Kidney capillary endothelial cell (primary cell): ENCODE results near the gene PPP6R3.
"Not testable (repeated sequence)": the region's sequence is repeated elsewhere in the genome, so short reads cannot be mapped to it uniquely, and the experiment has no call there.

Experiments
- DNase-seq: peaks from one replicate; pipeline ENCODE4 v3.0.0-alpha.2; 2018; ENCODE audit warnings: low spot score

The PPP6R3 gene

DNA sequence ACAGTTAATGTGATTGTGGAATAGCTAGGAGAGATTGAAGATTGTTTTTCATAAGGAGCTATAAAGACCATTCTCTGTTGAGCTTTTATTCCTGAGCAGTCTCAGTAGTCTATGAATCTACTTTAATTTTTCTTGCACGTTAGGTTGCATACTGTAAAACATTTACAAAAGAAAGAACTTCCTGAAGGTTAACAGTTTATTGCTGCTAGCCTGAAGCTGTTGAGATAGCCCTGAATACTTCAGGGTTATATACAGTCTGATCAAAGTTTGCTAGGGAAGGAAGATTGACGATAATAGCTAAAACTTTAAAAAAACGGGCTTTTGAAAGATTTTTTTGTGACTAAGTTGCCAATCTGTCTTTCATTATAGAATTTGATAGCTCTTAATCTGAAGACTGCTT, 64.8 kb downstream of the PPP6R3 start:
- no peak for DNase-seq

DNA sequence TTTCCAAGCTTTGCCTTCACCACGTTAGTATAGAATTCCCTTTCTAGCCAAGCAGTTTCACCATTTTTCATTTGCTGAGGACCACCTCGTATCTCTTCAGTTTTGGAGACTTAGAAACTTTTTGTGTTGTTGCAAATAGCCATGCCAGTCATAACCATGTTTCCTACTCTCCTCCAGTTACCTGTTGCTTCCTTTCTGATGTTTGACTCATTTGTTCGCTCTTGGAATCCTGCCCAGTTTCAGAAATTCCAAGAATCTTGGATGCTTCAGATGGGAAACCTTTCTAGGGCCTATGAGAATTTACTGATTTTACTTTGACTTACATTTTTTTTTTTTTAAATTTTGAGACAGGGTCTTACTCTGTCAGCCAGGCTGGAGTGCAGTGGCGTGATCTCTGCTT, 65.4 kb downstream of the PPP6R3 start:
- DNase-seq, result no peak

DNA sequence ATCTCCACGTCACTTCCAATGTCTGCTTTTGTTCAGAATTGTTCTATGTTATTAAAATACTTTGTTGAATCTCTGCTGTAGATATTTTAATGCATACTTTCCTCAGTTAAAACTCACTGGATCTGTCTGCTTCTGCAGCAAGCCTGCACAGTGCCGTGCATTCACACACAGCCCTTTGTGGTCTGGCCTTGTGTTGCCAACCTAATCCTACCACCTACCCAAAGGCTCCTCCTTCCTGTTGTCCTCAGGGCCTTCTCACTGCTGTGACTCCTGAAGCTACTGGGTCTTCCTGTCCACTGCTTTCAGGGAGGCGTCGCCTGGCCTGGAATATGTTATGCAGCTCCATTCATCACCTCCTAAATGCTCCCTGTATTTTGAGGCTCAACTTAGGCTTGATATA, 67.0 kb downstream of the PPP6R3 start:
- DNase-seq, result no peak

DNA sequence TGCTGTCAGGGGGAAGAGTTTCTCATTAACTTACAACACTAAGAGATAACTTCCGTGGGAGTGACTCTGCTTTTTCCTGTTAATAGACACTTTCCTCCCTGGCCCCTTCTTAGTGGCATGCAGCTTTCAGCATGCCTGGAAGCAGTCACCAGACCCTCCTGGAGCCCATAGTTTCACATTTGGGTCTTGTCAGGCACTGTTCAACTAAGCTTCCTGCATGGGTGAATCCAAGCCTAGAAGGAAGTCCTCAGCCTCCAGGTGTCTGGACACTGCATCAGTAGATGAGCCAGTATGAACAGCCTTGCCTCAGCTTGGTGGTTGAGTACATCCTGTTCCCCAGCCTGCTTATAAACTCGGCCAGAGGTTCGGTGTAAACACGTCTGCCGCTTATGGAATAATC, 68.1 kb downstream of the PPP6R3 start:
- DNase-seq, result no peak

DNA sequence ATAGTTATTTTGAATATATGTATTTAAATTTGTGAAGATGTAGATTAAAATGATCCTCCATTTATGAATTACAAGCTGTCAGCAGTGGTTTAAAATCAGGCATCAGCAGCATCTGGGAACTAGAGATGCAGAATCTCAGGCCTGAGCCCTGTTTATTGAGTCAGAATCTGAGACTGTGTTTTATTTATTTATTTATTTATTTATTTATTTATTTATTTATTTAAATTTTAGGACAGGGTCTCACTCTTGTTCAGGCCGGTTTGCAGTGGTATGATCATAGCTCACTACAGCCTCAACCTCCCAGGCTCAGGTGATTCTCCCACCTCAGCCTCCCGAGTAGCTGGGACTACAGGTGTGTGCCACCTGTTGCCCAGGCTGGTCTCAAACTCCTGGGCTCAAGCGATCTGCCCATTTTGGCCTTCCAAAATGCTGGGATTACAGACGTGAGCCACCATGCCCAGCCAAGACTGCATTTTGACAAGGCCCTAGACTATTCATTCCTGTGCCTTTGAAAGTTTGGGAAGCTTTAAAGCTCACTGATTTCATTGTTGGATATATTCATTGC, 70.7 kb downstream of the PPP6R3 start:
- DNase-seq, result no peak

DNA sequence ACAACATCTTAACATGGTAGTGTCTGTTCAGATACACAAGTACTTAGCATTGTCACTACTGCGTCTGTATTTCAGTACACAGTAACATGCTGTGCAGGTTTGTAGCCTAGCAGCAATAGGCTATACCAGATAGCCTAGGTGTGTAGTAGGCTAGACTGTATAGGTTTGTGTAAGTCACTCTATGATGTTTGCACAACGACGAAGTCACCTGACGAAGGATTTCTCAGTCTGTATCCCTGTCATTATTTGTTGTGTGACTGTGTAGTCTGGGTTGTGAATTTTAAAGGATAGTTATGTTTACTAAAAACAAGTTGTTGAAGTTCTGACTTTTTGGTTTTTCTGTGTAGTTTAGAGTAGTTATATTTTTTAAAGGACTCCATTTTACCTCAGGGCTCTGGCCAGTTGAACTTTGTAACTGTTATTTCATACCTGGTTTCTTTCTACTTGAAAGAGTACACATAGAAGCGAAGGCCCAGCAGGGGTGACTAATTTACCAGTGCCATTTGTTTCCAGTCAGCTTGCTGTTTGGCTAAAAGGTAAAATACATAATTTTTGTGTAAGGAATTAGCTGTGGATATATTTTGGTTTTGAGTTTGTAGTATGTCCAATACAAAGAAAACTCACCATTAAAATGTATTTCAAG, 72.3 kb downstream of the PPP6R3 start:
- no peak for DNase-seq

DNA sequence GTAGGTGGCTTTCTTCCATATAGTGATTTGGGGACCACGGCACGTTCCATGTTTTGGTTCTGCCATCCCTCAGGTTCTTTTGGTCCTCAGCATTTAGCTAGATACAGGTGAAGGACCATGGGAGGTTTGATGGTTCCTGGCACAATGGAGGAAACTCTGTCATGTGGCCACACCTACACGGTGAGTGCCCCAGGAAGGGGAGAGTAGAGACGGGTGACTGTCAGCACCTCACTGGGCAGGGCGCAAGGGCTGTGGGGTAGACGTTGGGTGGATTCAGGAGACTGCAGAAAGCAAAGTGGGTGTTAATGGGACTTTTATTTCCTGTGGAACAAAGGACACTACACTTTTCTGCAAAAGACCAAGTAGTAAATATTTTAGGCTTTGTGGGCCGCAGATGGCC, 73.4 kb downstream of the PPP6R3 start:
- no peak for DNase-seq

DNA sequence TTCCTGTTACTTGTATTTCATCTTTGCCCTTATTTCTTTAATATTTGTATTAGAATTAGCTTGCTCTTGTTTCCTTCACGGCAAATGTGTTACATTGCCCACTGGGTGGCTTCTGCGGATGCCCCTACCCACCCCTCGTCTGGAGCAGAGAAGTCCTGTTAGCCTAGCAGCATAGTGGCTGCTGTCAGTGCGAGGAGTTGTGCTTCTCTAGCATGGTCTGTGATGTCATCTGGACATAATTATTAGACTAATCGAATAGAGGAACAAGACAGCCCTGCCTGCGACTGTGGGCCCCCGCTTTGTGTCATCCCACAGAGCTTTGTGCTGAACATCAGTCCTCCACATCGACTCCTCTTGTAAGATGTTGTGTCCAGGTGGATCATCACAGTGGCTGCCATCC, 74.5 kb downstream of the PPP6R3 start:
- DNase-seq, result no peak

DNA sequence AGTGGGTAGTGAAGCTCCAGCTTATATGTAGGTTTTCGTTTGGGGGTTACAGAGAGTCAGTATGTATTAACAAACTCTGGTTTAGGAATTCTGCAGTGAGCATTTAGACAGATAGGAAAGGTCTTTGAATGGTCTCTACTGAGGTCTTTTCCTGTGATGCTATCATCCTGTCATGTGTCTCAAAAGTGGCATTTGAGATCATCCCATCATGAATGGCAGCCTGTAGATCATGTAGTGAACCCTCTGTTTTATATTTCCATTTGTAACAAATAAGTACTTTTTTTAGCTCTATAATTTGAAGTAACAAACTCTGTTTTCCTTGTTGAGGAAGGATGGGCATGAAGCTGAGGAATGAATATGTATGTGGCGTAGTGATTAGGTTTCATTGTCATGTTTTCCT, 76.2 kb downstream of the PPP6R3 start:
- DNase-seq, result no peak

DNA sequence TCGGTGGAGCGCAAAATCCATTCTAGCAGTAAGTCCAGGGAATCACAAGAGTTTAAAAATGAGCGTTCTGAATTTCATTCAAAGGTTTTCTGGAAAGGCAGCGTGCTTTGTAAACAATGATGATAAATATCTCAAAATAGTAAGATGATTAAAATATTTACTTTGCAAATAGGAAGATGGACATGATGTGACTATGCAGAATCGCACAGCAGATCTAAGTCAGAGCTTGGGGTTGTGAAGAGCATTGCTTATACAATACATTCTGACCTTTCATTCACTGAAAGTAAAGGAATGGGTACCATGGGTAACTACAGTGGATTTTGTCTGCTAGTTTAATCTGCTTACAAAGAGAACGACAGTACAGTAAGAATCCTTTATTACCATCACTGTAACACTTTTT, 77.5 kb downstream of the PPP6R3 start:
- DNase-seq, result no peak

DNA sequence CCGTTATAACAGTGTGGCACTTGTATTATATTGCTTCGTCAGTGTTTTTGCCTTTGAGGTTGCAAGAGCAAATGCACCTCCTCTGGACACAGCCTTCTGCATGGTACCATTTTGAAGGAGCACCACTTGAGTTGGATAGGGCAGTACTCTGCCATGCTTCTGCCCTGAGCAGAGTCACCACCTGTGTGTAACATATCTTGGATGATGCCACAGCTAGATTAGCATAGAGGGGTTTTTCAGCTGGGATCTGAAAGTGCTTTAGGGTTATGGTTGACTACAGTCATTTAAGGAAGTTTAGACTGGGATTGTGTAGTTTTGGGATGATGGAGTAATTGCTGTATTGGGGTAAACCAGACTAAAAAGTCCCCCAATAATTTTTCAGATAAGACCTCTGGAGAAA, 78.8 kb downstream of the PPP6R3 start:
- no peak for DNase-seq

DNA sequence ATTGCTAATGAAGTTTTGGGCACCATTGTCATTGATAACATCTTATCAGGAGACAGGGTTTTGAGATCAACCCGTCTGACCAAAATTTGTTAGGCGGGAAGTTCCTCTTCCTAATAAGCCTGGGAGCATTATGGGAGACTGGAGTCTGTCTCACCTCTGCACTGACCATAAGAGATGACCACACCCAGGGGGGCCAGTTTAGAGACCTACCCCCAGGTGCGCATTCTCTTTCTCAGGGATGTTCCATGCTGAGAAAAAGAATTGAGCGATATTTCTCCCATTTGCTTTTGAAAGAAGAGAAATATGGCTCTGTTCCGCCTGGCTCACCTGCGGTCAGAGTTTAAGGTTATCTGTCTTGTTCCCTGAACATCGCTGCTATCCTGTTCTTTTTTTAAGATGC, 80.0 kb downstream of the PPP6R3 start:
- DNase-seq, result not testable (repeated sequence)

DNA sequence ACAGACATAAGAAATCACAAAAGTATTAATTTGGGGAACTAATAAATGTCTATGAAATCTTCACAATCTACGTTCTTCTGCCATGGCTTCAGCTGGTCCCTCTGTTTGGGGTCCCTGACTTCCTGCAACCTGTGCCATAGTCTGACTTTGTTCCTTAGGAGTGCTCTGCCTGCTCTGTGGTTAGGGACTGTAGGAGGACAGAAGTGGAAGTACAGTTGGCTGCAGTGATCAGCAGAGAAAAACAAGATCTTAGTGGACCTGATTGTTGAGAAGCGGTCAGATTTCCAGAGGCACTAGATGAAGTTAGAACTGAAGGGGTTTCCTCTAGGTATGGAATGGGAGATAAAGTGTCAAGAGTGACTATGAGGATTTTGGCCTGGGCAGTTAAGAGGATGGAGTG, 80.6 kb downstream of the PPP6R3 start:
- no peak for DNase-seq

DNA sequence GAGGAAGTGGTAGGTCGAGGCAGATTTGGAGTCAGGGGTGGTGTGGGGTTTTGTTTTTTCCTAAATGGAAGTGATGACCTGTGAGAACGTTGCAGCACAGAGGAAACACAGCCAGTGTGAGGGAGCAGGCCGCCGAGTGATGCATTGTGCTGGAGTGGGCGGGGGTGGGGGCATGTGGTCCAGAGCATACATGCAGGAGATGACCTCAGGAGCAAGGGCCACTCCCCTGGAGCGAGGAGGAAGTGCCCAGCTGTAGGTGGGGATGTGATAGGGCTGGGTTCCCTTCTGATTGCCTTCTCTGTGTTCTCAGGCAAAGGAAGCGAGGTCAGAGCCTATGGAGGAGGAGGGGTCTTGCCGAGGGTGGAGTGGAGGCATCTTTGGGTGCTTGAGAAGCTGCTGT, 81.4 kb downstream of the PPP6R3 start:
- DNase-seq, result peak; percentile 14

DNA sequence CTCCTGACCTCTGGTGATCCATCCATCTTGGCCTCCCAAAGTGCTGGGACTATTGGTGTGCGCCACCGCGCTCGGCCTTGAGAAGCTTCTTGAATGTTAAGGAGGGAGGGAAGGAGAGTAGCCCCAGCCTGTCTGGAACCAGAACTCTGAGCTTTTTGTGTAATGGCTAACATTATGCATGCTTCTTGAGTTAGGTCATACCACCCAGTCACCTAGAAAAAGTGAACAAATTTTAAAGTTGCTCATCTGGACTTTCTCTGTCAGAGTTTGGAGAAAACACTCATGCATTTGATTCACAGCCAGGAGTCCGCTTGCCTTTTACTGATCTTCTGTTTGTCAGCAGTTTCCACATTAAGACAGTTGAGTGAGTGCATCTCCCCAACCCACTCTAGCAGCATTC, 82.1 kb downstream of the PPP6R3 start:
- no peak for DNase-seq

DNA sequence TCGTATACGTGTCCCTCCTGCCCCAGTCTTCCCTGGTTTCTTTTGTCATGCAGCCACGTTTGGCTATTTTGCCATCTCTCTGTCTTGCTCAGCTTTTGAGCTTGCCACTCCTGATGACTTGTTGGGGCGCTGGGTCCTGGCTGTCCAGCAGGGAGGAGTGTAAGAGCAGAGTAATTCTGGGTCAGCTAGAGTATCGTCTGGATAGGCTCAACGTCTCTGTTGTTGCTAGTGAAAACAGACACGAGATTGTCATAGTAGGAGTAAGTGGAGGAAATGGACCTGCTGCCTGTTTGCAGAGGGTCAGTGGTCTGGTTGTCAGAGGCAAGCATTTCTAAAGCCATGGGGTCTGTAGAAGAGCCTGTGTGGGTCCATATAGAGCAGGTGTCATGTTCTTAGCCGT, 83.0 kb downstream of the PPP6R3 start:
- DNase-seq, result no peak

DNA sequence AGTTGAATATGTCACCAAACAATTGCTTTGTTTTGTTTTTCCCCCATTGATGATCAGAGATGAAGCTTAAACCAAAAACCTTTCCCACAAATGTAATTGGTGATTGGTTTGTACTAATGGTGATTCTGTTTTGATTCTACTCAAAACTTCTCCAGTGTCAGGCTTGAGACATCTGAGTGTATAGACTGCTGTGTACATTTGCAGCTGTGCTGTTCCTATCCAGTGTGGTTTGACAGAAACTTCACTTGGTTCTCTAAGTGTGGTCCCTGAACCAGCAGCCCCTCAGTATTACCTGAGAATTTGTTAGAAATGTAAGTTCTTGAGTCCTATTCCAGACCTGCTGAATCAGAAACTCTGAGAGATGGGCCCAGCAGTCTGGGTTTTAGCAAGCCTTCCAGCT, 84.8 kb downstream of the PPP6R3 start:
- no peak for DNase-seq

DNA sequence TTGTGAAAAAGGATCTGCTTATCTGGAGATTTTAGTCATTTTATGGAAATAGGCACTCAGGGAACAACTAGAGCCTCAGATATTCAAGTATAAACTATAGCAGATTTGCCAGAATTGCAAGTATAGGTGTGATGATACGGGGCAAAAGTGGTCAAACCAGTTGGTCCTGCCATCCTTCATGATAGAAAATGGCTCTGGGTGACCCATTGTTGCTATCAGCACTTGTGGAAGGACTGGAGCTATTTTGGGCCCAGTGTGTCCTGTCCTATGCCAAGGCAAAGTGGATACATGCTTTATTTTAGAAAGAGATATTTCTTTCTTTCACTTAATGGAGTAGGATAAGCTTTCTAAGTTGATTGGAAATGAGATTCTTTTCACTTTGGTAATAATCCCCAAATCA, 85.2 kb downstream of the PPP6R3 start:
- no peak for DNase-seq

DNA sequence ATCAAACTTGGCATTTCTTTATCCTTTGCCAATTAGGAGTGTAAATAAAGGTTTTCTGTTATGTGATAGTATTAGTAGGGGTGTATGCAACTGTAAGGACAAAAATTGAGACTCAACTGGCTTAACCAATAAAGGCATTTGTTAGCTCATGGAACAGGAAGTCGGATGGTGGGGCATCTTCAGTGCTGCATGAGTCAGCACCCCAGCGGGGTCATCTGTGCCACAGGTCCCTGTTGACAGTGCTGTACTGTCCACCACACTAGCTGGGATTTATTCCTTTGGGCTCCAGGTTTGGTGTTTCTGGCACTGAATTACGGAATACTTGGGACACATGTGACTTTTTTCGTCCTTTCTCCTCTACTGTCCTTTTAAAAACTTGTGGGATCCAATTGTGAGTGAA, 86.0 kb downstream of the PPP6R3 start:
- peak; percentile 16 for DNase-seq

DNA sequence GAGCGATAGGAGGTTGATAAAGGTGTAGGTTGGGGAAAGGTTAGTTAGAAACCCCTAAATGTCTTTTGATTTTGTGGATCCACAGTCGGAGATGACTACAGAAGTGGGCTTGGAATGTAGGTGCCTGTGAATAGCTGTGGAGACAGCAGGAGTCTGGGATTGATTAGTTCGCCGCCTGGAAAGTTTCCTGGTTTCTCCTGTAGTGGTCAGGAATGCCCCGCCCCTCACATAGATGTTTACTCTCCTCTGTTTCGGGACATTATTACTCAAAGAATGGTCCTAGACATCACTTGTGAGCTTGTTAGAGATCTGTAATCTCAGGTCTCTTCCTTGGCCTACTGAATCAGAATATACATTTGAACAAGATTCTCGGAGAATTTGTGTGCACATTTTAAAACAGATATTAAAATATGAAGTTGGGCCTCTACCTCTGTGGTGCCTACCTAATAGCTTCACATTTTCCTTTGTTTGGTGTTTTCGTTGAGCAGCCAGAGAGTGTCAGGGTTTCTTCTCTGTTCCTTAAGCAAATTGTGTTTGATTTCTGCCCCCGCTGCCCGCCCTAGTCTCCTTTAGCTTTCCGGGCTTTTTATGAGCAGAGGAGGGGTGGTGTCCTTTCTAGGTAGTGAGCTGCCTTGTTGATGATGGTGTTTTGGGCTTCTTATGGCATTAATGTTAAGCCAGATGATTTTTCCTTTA, 89.4 kb downstream of the PPP6R3 start:
- DNase-seq, result no peak

DNA sequence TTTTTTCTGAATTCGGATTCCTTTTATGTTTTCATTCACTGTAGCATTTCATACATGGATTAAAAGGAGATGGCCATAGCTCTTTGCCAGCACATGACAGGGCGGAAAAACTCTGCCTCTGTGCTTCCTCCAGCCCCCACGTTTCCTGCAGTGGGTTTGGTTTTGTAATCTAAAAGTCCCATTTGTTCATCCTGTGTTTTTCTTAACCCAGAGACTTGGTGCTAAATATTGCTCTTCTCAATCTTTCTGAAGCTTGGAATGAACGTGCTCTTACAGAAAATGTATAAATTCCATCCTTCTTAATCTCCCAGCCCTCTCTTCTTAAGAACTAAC, 89.9 kb downstream of the PPP6R3 start:
- DNase-seq, result peak; percentile 26

DNA sequence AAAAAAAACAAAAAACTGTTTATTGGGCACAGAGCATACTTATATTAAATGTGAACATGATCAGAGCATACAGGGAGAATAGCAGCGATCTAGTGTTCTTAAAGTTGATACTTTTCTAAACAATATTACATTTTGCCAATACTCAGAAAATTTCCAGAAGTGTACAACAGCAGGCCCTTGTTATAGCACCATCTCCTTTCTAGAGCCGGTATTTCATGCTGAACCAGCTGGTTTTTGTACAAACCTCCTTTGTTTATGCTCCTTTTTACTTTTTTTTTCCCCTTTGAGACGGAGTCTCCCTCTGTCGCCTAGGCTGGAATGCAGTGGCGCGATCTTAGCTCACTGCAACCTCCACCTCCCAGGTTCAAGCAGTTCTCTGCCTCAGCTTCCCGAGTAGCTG, 90.7 kb downstream of the PPP6R3 start:
- DNase-seq, result no peak

DNA sequence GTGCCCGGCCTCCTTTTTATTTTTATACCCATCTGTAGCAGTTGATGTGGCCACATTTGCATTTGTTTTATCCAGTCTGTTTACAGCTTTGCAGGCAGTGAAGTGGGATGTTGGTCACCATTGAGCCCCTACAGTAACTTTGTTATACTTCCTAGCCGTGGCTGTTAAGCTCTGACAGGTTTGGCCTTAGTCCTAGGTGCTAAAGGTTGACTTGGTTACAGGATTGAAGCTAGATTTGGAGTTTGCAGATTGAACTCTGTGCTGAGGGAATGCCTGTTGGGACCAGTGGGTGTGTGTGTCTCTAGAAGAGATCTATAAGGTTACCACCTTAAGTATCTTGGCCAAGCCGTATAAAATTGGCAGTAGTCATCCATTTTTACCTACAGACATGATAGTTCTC, 91.2 kb downstream of the PPP6R3 start:
- no peak for DNase-seq

DNA sequence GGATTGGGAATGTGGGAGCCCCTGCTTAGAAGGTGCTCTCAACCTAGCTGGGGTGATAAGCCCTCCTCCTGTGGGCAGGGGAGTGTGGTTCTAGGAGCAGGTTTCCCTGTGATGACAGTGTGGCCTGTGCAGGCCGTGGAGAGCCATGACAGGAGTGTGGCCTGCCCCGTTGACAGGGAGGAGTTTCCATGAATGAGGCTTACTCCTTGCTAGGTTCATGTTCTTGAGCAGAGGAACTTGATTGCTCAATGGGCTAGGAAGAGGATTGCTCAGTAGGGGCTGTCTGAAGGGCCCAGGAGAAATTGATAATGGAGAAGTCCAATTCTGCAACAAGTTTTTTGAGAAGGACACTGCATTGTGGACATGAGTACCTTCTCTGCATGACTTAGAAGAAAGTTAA, 92.0 kb downstream of the PPP6R3 start:
- DNase-seq, result no peak
